ENCODE results near the gene ATRN.
"Not testable (repeated sequence)": the region's sequence is repeated elsewhere in the genome, so short reads cannot be mapped to it uniquely, and the experiment has no call there.

ATRN gene

DNA sequence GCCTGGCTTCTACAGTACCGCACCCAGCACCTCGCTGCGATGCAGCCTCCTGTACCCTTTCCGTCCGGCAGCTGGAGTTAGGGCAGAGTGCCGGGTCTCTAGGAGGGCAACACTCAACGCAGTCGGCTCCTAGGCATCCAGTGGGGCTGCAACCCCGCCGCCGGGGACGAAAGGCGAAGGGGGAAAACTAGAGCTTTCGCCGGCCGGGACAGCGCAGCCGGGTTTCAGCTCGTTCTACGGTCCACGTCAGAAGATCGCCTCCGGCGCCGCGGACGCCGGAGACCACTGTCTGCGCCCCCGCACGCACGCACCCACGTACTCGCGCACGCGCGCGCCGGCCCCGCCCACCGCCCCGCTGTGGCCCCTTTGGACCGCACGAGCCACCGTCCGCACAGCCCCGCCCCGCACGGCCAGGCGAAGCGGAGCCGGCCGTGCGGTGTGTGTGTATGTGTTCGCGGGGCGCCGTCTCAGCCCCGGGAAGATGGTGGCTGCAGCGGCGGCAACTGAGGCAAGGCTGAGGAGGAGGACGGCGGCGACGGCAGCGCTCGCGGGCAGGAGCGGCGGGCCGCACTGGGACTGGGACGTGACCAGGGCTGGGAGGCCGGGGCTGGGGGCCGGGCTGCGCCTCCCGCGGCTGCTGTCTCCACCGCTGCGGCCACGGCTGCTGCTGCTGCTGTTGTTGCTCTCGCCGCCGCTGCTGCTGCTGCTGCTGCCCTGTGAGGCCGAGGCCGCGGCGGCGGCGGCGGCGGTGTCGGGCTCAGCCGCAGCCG is at the start of gene ATRN:
ATRN (plus strand) TSS at position 392 of the 770 bp plus-strand sequence; CDS start at position 482, 90 bp downstream.
- peak; percentile 88 for DNase-seq

DNA sequence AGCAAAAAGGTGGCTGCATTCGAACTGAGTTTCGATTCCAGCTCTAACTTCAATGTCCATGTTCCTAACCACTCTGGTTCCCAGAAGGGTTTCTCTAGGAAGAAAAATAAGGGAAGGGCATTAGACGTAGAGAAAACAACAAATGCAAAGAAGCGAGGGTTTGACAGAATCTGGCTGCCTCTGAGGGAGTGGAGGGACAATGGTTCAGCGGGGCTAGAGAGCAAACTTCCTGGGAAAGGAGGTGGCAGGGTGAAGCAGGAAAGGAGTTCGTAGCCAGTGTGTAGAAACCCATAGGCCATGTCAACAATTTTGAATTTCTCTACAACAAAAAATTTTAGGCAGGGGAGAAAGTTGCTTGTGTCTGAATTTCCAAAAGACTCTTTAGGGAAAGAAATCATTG is 48.8 kb upstream of the ATRN start:
- no peak for DNase-seq

GRCh38 chr20:3423126-3423525 is 47.7 kb upstream of the ATRN start:
- DNase-seq, result no peak

DNA sequence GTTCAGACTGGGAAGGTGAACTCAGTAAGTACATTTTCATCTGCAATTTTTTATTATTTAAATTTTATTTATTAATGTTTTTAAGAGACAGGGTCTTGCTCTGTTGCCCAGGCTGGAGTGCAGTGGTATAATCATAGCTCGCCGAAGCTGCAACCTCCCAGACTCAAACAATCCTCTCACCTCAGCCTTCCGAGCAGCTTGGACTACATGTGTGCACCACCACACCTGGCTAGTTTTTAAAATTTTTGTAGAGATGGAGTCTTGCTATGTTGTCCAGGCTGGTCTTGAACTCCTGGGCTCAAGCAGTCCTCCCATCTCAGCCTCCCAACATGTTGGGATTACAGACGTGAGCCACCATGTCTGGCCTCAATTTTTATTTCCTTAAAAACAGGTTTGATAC is 44.1 kb upstream of the ATRN start:
- not testable (repeated sequence) for DNase-seq

- DNase-seq, result no peak
These were observed 40.3 kb upstream of the ATRN start for GRCh38 chr20:3430376-3431069.

GRCh38 chr20:3431109-3431508 is 39.7 kb upstream of the ATRN start:
- DNase-seq, result no peak

DNA sequence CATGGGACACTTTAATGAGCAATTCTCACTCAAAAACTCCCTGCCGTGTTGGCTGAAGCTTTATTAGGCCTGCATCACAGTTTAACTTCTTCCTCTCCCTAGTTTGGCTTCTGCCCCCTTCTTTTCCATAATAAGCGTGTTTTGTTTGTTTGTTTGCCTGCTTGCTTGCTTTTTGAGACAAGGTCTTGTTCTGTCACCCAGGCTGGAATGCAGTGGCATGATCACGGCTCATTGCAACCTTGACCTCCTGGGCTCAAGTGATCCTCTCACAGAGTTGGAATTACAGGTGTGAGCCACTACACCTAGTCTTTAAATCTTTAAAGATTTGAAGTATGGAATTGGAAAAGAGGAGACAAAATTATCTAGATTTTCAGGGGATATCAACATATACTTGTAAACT is 38.0 kb upstream of the ATRN start:
- no peak for DNase-seq

DNA sequence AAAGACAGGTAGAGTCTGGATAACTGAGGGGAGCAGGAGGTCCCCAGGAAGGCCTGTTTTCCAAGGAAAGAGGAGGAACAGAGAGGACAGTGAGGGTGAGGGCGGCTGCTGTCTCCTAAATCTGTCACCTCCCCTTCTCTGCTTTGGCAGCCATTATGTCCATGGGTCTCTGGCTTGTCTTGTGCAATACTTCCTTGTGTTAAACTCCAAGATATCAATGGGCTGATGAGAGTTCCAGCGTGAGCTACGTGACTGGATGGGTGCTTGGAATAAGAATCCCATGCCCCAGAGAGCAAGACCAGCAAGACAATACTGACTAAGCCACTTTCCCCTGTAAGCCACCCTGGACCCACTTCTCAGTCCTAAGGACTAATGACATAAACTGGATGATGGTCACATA is 37.1 kb upstream of the ATRN start:
- DNase-seq, result no peak

GRCh38 chr20:3434232-3434631 is 36.6 kb upstream of the ATRN start:
- no peak for DNase-seq

GRCh38 chr20:3436864-3437574 is 33.8 kb upstream of the ATRN start:
- no peak for DNase-seq

GRCh38 chr20:3446779-3447178 is 24.0 kb upstream of the ATRN start:
- no peak for DNase-seq

- DNase-seq, result no peak
These were observed 23.5 kb upstream of the ATRN start for GRCh38 chr20:3447321-3447720.

GRCh38 chr20:3449319-3449718 is 21.5 kb upstream of the ATRN start:
- DNase-seq, result no peak

GRCh38 chr20:3452136-3452535 is 18.7 kb upstream of the ATRN start:
- DNase-seq, result no peak

- no peak for DNase-seq
These were observed 18.1 kb upstream of the ATRN start for GRCh38 chr20:3452690-3453089.

DNA sequence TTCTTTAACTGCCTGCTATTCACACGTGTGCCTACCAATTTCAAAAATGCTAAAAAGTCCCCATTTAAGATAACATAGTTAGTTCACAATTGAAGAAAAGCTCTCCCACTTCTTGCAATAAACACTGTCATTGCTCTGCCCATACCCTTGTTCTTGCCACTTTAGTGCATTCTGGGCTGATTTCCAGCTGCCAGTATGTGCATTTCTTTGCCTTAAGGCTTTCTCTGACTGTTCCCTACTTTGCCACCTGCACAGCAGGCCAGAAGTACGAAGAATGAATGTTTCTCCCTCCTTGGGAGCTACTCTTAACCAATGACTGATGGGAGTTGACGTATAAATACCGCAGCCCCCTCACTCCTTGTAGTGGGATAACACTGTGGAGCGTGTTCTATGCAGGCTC is 16.0 kb upstream of the ATRN start:
- no peak for DNase-seq

GRCh38 chr20:3456648-3457047 is 14.2 kb upstream of the ATRN start:
- no peak for DNase-seq

- DNase-seq, result no peak
These were observed 10.9 kb upstream of the ATRN start for GRCh38 chr20:3459881-3460307.

- no peak for DNase-seq
These were observed 9.5 kb upstream of the ATRN start for GRCh38 chr20:3461211-3461771.

DNA sequence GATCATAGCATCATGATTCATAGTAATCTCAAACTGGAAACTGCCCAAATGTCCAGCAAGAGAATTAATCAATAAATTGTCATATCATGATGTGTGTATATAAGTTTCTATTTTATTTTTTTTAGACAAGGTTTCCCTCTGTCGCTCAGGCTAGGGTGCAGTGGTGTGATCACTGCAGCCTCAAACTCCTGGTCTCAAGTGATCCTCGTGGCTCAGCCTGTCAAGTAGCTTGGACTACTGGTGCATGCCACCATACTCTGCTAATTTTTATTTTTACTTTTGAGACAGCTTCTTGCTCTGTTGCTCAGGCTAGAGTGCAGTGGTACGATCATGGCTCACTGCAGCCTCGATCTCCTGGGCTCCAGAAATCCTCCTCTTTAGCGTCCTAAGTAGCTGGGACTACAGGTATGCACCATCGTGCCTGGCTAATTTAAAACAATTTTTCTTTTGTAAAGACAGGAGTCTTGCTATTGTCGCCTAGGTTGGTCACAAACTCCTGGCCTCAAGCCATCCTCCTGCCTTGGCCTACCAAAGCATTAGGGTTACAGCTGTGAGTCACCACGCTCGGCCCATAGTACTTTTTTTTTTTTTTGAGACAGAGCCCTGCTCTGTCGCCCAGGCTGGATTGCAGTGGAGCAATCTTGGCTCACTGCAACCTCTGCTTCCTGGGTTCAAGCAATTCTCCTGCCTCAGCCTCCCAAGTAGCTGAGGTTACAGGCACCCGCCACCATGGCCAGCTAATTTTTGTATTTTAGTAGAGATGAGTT is 8.7 kb upstream of the ATRN start:
- DNase-seq, result no peak

DNA sequence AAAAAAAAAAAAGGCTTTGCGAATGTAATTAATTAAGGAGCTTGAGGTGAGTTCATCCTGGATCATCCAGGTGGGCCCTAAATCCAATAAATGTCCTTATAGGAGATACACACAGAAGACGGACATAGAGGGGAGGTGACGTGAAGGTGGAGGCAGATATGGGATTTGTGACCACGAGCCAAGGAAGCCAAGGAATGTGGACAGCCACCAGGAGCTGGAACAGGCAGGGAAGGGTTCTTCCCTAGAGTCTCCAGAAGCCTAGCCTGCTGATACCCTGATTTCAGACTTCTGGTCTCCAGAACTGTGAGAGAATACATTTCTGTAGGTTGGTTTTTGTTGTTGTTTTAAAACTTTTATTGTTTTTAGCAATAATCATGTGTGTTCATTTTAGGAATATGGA is 6.7 kb upstream of the ATRN start:
- DNase-seq, result no peak

- DNase-seq, result no peak
These were observed 5.5 kb upstream of the ATRN start for GRCh38 chr20:3465301-3465700.

- DNase-seq, result no peak
These were observed 601 bp upstream of the ATRN start for GRCh38 chr20:3470208-3470626.
